ENCODE data around the gene HPSE2. TPM values are rescaled to one million over a fixed set of nuclear protein-coding genes. Genes with fewer than 3 reads are reported as not detected.

Gene HPSE2
- total RNA-seq, 1 experiment from 2014 or later: 0.20 TPM

GRCh38 chr10:99280472-99280871, 44.8 kb upstream of the HPSE2 start:
- H3K36me3 Mint-ChIP-seq (ENCODE audit: insufficient read depth in 1 of 3, low read depth in 3 of 3): peaks cover 0 to 12% (median 6%) of the 10 kb centered on the region in 3 experiments; a peak in 1 of 7 replicates
- Histone ChIP-seq H2BK120ac (ENCODE audit: low read depth, low read length, poor library complexity, severe bottlenecking) (no peak overlapping the region), H3K14ac (ENCODE audit: insufficient read depth, low read length) (no peak overlapping the region), H3K4me2 (ENCODE audit: insufficient read depth, insufficient read length, low read length) (no peak overlapping the region), H3K79me1 (ENCODE audit: insufficient read depth, low read depth, low read length, poor library complexity, severe bottlenecking) (no peaks in the 10 kb centered on the region), H3K23me2 (ENCODE audit: insufficient read length, low read depth, low read length, poor library complexity, severe bottlenecking) (no peaks in the 10 kb centered on the region), H3K9me3 (ENCODE audit: control insufficient read depth, low read depth, low read length) (no peaks in the 10 kb centered on the region), H3T11ph (ENCODE audit: low read length) (no peak overlapping the region), H3K27ac (ENCODE audit: insufficient read length, low read depth, low read length) (no peak overlapping the region), H4K8ac (replicated peaks; ENCODE audit: insufficient read length, low read depth, low read length) (no peak overlapping the region), H3K56ac (ENCODE audit: insufficient read length, low read depth, low read length) (no peak overlapping the region), H3K9ac (ENCODE audit: extremely low read depth, insufficient read length, low read length) (no peak overlapping the region), H3K18ac (ENCODE audit: insufficient read length, low read depth, low read length) (no peak overlapping the region), H3K4ac (ENCODE audit: low read depth, low read length) (no peak overlapping the region), H2BK20ac (ENCODE audit: low read depth, low read length, poor library complexity, severe bottlenecking) (no peak overlapping the region), H3K27me3 (ENCODE audit: insufficient read depth, low read length) (no peaks in the 10 kb centered on the region), H2AFZ (ENCODE audit: low read length) (no peak overlapping the region), H2BK15ac (ENCODE audit: low read depth, low read length) (no peak overlapping the region), H4K5ac (ENCODE audit: insufficient read length, low read depth, low read length) (no peak overlapping the region), H4K91ac (ENCODE audit: insufficient read length, low read depth, low read length) (no peak overlapping the region), H3K4me1 (ENCODE audit: insufficient read depth, low read length) (peaks cover 5% of the 10 kb centered on the region; the same call in 1 of the 2 replicates), H3K79me2 (ENCODE audit: insufficient read depth, low read length) (no peaks in the 10 kb centered on the region), H2BK12ac (ENCODE audit: insufficient read length, low read depth, low read length) (no peak overlapping the region), H4K20me1 (ENCODE audit: control insufficient read depth, insufficient read depth, insufficient read length) (no peaks in the 10 kb centered on the region), H2BK5ac (ENCODE audit: insufficient read length, low read length) (no peak overlapping the region), H2AK5ac (ENCODE audit: insufficient read length, low read length) (no peak overlapping the region), H3K23ac (ENCODE audit: insufficient read length, low read depth, low read length) (no peak overlapping the region)
- H3K4me3 Mint-ChIP-seq: no peak overlapping the region
- TF ChIP-seq CTCF (conservative IDR thresholded peaks at IDR 0.05): no peak
- H3K4me1 Mint-ChIP-seq: peaks cover 4 to 5% of the 10 kb centered on the region in 2 experiments; a peak in 3 of 4 replicates
- no peak for DNase-seq
- H3K27ac Mint-ChIP-seq: no peak overlapping the region
- H3K9me3 Mint-ChIP-seq: peaks cover 9 to 13% of the 10 kb centered on the region in 2 experiments; a peak in 4 of 5 replicates
- WGBS (ENCODE audit: extremely low coverage, insufficient read length, low lambda C conversion rate): no CpG with 5 or more reads among the region's 2 CpGs
- H3K27me3 Mint-ChIP-seq (ENCODE audit: low read depth): peaks cover 1% of the 10 kb centered on the region
